Pancreas (tissue), 10 donors: ENCODE results near the gene PPFIA2. TPM values are rescaled to one million over a fixed set of nuclear protein-coding genes. Genes with fewer than 3 reads are reported as not detected.

Experiments
- ATAC-seq, 4 donors: fragments of 200-7000 bp; cut with Tn5 transposase; one replicate each; pipeline versions ENCODE4 v1.8.0 to v1.9.1; 2020; ENCODE audit warnings: mild to moderate bottlenecking in 4 of 4, moderate library complexity in 4 of 4
- DNase-seq, 6 donors: peaks; one replicate each; pipeline ENCODE4 v3.0.0-alpha.2; 2020
- FAIRE-seq: peaks from 2 replicates; lab custom pipeline; 2012; peaks lifted over from hg19 to GRCh38; lab: Jason Lieb, UNC
- H3K27ac ChIP-seq, 4 donors: fragments of 200-600 bp; sonication (generic); 1 replicate in 3 of 4; 2 replicates in 1 of 4; pipeline versions ENCODE4 v1.5.0 to v1.8.0; 2020
- H3K27me3 ChIP-seq, 4 donors: fragments of 200-600 bp; one replicate each; pipeline ENCODE4 v1.8.0; 2021
- H3K36me3 ChIP-seq, 3 donors: fragments of 200-600 bp; sonication (generic) in 1 of 3; one replicate each; pipeline versions ENCODE4 v1.5.0 to v1.8.0; 2020 to 2021
- H3K4me1 ChIP-seq, 3 donors: fragments of 200-600 bp; one replicate each; pipeline ENCODE4 v1.8.0; 2021
- H3K4me3 ChIP-seq, 4 donors: fragments of 200-600 bp; sonication (generic) in 2 of 4; one replicate each; pipeline versions ENCODE4 v1.5.0 to v1.8.0; 2020 to 2021
- H3K9me3 ChIP-seq, 4 donors: fragments of 200-600 bp; one replicate each; pipeline ENCODE4 v1.8.0; 2021
- CTCF ChIP-seq, 4 donors: fragments of 200-600 bp; sonication (generic) in 3 of 4; IDR thresholded peaks; one replicate each; pipeline versions ENCODE4 v1.5.0 to v1.8.0; 2021; ENCODE audit warnings: antibody characterized with exemption in 4 of 4
- WGBS, 2 donors: extraction: QIAGEN DNeasy Blood & Tissue Kit; methylation state at CpG; one replicate each; pipeline ENCODE4 v1.1.7; 2013; 5-methylcytosine and 5-hydroxymethylcytosine counted together
- intact Hi-C, 3 donors: fragments of 100-400 bp; cut with DNase I; formaldehyde crosslinking; loops; one replicate each; pipeline versions ENCODE4 v1.11.1 to v1.14.2; 2022
- polyA plus RNA-seq, 2 donors: library from polyadenylated mRNA; stranded (reverse); fragments of 200-250 nt; gene quantifications; one replicate each; pipeline ENCODE4 v1.2.3, GENCODE V29; 2013
- total RNA-seq, 6 donors: library from RNA; stranded (reverse); fragmentation: NEBNext Ultra II Directional in 4 of 6; extraction: Animal tissue kit (Norgen Biotek cat#: 25700) in 4 of 6; gene quantifications; one replicate each; pipeline versions ENCODE4 v1.2.1 to v1.2.4, GENCODE V29; 2021 to 2023
- donor health status: healthy with polysubstance abuse.
- donor health status: DM: no; HTN: no; CAD: no; lungs with moderate emphysema.
- donor health status: DM: no; HTN: no; CAD: no.
- donor health status: control.
- donor health status: control.
- donor health status: Bipolar disorder and iron deficiency.
- donor health status: DM: yes; HTN: yes; CAD: no.
- donor health status: DM: no; HTN: no; CAD: no.
- donor health status: DM: no; HTN: no; CAD: no.
- donor health status: DM: yes; HTN: yes; CAD: no.

The PPFIA2 gene
- total and polyA plus RNA-seq, 8 donors: 0.35 to 1.9 (median 0.55) TPM; not detected in 1

DNA sequence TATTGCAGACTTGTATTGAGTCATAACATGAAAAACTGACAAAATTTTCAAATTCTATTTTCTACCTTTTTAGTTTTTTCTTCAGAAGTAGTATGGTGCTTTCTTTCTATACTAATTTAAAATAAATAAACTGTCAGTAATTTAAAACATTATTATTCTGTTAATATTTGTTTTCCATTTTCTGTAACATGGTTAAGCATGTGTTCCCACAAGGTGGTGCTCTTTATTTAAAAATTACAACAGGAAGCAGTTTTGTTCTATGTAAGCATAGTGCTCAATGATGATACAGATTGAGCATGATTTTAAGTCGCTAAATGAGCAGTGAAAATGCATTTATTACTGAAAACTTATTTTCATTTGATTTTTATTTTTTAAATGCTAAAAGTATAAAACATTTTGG is 114.6 kb downstream of the PPFIA2 start:
- Histone ChIP-seq H3K4me3 (no peak overlapping the region), H3K27ac (no peak overlapping the region), H3K36me3 (no peaks in the 10 kb centered on the region), H3K4me1 (no peaks in the 10 kb centered on the region), H3K27me3 (peaks cover 0 to 10% (median 0%) of the 10 kb centered on the region in 4 donors), H3K9me3 (no peaks in the 10 kb centered on the region)
- intact Hi-C loops: loop anchor here in 2 of 3 donors (5.0 to 10.0 kb wide), 2 partner anchors 680 to 683 kb away; no protein-coding TSS in a partner anchor
- ATAC-seq (peak; percentile 53 to 84 (median 82)), FAIRE-seq (peak; percentile 98), DNase-seq (no peak)
- peak in 3 of 4 donors; percentile 36 to 41 (median 39) for TF ChIP-seq CTCF (IDR thresholded peaks at IDR 0.05)
- WGBS, 2 donors: 0 to 2% methylated on average over 1 of the region's 1 CpG

GRCh38 chr12:81639196-81639595 is 120.0 kb downstream of the PPFIA2 start:
- DNase-seq (no peak), FAIRE-seq (no peak), ATAC-seq (no peak)
- Histone ChIP-seq H3K4me1 (no peaks in the 10 kb centered on the region), H3K27me3 (no peaks in the 10 kb centered on the region), H3K27ac (no peak overlapping the region), H3K4me3 (no peak overlapping the region), H3K9me3 (no peaks in the 10 kb centered on the region), H3K36me3 (no peaks in the 10 kb centered on the region)
- intact Hi-C loops: no loop called here
- TF ChIP-seq CTCF (IDR thresholded peaks at IDR 0.05): no peak
- 43 to 57% methylated on average over 1 of the region's 1 CpG for WGBS, 2 donors

DNA sequence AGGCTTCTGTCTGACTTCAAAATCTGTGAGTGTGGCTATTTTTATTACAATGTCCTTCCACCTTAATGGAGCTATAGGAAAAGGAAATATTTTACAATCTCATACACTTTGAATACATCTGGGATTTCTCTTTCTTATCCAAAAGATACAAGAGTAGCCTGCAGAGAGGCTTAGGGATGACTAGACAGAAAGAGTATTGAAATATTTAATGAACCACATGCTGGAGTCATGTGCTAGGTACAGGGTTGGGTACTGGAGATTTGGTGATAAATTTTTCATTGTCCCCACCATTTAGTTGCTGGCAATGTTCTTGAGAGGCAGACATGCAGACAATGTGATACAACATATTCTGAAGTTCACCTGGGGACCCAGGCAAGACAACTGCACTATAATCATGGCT is 126.0 kb downstream of the PPFIA2 start:
- intact Hi-C loops: no loop called here
- Histone ChIP-seq H3K4me1 (no peaks in the 10 kb centered on the region), H3K27ac (no peak overlapping the region), H3K27me3 (no peaks in the 10 kb centered on the region), H3K4me3 (no peak overlapping the region), H3K9me3 (no peaks in the 10 kb centered on the region), H3K36me3 (no peaks in the 10 kb centered on the region)
- TF ChIP-seq CTCF (IDR thresholded peaks at IDR 0.05): no peak
- DNase-seq (no peak), ATAC-seq (no peak), FAIRE-seq (no peak)

DNA sequence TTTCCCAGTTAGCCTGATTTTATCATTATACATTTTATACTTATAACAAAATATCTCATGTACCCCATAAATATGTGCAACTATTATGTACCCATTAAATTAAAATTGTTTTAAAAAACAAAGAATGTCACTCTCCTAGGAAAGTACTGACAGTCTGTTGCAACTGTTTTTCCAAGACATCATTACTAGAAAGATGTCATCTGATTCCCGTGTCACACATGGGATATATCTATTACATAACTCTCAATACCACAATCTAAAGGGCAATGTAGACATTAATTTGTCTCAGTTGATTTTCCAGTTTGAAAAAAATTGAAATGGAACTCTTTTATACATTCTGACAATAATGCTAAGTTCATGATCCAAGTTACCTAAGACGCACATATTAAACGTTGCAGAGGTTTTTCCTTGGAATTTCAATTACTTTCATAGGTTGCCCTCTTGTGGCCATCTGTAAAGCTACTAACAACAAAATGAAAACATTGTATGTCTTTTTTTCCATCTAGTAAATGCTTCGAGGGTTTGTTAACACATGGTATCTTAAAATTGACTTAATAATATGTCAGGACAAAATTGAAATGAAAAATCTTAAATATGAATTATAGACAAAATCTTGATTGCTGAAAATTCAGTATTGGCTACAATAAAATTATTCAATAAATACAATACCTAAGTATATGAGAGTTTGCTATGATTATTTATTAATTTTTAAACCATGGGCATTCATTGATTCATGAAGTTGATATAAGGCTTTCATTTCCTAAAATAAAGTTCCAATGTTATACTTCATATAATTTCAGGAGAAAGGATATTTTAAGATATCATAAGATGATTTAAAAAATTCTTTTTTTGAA is 131.6 kb downstream of the PPFIA2 start:
- no peak for DNase-seq
- intact Hi-C loops: no loop called here
- Histone ChIP-seq H3K36me3 (no peaks in the 10 kb centered on the region), H3K27me3 (no peaks in the 10 kb centered on the region), H3K9me3 (no peaks in the 10 kb centered on the region), H3K27ac (no peak overlapping the region), H3K4me1 (no peaks in the 10 kb centered on the region), H3K4me3 (no peak overlapping the region)
- 9 to 10% methylated on average over 4 of the region's 4 CpGs for WGBS, 2 donors
- FAIRE-seq: peak; percentile 93
- TF ChIP-seq CTCF (IDR thresholded peaks at IDR 0.05): peak; percentile 24 to 47 (median 44)
- peak in 3 of 4 donors; percentile 59 to 72 (median 62) for ATAC-seq

DNA sequence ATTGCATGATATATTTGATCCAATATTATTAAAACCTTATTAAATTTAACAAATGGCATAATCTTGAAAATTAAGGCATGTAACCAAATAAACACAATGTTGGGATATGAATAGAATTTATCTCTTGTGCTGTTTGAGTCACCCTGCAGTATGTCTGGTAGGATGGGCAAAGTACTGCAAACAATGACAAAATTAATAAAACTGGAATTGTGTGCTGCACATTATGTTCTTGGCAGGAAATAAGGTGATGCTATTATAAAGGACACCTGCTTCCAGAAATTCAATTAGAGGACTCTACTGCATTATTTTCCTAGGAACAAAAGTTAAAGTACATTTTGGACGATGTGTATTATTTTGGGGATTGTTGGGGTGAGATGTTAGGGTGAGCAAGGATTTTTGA is 132.7 kb downstream of the PPFIA2 start:
- ATAC-seq: no peak
- intact Hi-C loops: no loop called here
- no peaks in the 10 kb centered on the region for H3K27me3 ChIP-seq
- TF ChIP-seq CTCF (IDR thresholded peaks at IDR 0.05): no peak
- no peaks in the 10 kb centered on the region for H3K36me3 ChIP-seq
- no peaks in the 10 kb centered on the region for H3K4me1 ChIP-seq
- no peaks in the 10 kb centered on the region for H3K9me3 ChIP-seq
- H3K4me3 ChIP-seq: no peak overlapping the region
- 14 to 26% methylated on average over 1 of the region's 1 CpG for whole genome bisulfite sequencing, 2 donors
- no peak overlapping the region for H3K27ac ChIP-seq
- DNase-seq: no peak
- FAIRE-seq: no peak
